NT2/D1 (cell line): Measurements from ENCODE around the gene RNF214.
"Not testable (repeated sequence)": the region's sequence is repeated elsewhere in the genome, so short reads cannot be mapped to it uniquely, and the experiment has no call there.

Source experiments
- DNase-seq: peaks from one replicate; pipeline ENCODE4 v3.0.0-alpha.2; 2011; ENCODE audit warnings: low read depth, low spot score
- H3K27me3 ChIP-seq: 2 replicates; pipeline ENCODE4 v1.6.0; 2011; ENCODE audit warnings: mild to moderate bottlenecking; ENCODE audit not compliant: insufficient read length, insufficient read depth
- H3K36me3 ChIP-seq: 2 replicates; pipeline ENCODE4 v1.6.1; 2011; ENCODE audit warnings: mild to moderate bottlenecking, low read length, mixed read lengths; ENCODE audit not compliant: insufficient read depth, insufficient read length
- H3K4me1 ChIP-seq: 2 replicates; pipeline ENCODE4 v1.5.1; 2011; ENCODE audit not compliant: insufficient read depth, insufficient read length
- H3K4me3 ChIP-seq: 2 replicates; pipeline ENCODE4 v1.5.1; 2011; ENCODE audit warnings: low read depth; ENCODE audit not compliant: insufficient read length
- H3K9ac ChIP-seq: 2 replicates; pipeline ENCODE4 v1.6.0; 2011; ENCODE audit warnings: low read depth; ENCODE audit not compliant: insufficient read length
- H3K9me3 ChIP-seq: 2 replicates; pipeline ENCODE4 v1.5.1; 2011; ENCODE audit warnings: mild to moderate bottlenecking, low read length; ENCODE audit not compliant: insufficient read depth
- SUZ12 ChIP-seq: IDR thresholded peaks from 2 replicates; pipeline ENCODE4 v1.6.1; 2011; ENCODE audit not compliant: insufficient read length, insufficient read depth; ENCODE audit errors: extremely low read depth
- YY1 ChIP-seq: IDR thresholded peaks from 2 replicates; pipeline ENCODE4 v1.6.1; 2011; ENCODE audit not compliant: insufficient read length, insufficient read depth
- ZNF274 ChIP-seq: IDR thresholded peaks from 2 replicates; pipeline ENCODE4 v1.6.1; 2011; ENCODE audit warnings: mild to moderate bottlenecking, low read depth, low read length

RNF214 gene

DNA sequence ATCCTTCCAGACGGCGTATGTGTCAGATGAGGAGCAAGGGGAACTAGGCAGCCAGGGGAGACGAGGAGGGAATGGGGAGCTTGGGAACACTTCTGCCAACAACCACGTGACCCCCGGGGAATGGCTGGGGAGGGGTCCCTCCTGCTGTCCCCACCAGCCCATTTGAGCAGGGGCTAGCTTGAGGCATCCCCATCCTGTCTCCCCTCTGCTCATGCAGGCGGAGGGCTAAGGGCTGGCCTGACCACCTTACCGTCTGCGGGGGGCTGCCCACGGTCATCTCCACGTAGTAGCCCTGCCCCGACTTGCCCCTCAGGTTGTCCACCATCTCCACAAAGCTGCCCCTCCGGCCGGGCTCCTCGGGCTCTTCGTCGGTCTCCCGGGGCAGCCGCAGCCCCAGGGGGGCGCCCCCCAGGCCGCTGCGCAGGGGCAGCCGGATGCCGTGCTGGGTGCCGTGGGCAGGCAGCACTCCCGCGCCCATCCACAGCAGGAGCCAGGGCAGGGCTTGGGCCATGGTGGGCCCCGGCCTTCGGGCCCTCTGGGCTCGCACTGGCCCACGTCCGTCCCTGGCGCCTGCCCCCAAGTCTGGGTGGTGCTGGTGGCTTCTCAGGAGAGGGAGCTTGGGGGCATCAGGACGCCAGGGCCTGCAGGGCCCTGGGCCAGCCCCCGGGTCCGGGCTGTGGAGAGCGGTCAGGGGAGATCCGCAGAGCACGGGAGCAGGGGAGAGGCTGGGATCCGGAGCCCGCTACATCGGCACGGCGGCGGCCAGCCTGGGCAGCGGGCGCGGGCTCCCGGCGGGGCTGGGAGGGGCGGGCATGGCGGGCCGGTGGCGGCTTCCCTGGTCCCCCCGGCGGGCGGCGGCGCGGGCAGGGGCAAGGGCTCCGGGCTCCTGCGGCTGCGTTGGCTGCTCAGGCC, 83.1 kb downstream of the RNF214 start:
- Histone ChIP-seq H3K4me3 (peak overlapping the region; percentile 58), H3K9ac (peak overlapping the region; percentile 82), H3K4me1 (peaks cover 6% of the 10 kb centered on the region), H3K36me3 (no peaks in the 10 kb centered on the region), H3K27me3 (no peaks in the 10 kb centered on the region), H3K9me3 (no peaks in the 10 kb centered on the region)
- no peak for DNase-seq
- TF ChIP-seq SUZ12 (no peak), ZNF274 (no peak), YY1 (no peak)

DNA sequence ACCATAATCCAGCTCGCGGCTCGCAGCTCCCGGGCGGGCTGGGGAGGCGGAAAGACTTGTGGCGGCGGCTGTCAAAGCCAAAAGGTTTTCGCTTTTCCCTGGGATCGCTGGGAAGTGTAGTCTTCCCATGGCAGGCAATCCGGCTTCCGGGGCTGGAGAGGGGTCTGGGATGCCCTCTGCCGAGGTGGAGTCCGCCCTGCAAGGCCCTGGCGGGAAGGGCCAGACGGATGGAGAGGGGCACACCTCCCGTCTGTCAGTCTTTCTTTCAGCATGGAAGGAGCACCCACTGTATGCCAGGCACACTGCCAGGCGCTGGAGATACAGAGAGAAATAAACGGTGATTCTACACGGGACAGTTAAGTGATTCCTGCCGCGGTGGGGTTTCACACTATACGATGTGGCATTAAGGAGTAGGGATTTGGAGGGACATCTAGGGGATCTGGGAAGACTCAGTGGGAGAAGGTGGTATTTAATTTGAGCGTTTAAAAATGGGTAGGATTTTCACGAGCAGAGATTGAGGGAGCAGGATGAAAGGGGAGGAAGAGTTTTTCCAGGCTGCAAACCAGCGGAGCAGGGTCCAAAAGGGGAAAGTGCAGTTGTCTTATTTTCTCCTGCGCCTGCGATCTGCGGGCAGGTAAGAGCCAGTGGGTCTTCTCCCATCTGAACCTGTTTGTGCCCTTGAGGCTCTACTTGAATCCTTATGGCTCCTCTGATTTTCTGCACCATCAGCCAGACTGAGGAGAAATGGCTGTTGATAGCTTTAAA, 83.9 kb downstream of the RNF214 start, which contains the start of gene BACE1:
TSS of gene BACE1 (minus strand) at position 60 of the 765 bp plus-strand sequence. CDS start 461 bp downstream, outside the sequence.
- Histone ChIP-seq H3K4me3 (peak within 1 kb of the TSS; percentile 58), H3K9ac (peak within 1 kb of the TSS; percentile 82), H3K9me3 (no peaks in the 10 kb centered on the region), H3K27me3 (no peaks in the 10 kb centered on the region), H3K36me3 (no peaks in the 10 kb centered on the region), H3K4me1 (peaks cover 6% of the 10 kb centered on the region)
- TF ChIP-seq ZNF274 (no peak), YY1 (no peak), SUZ12 (no peak)
- peak; percentile 89 for DNase-seq

DNA sequence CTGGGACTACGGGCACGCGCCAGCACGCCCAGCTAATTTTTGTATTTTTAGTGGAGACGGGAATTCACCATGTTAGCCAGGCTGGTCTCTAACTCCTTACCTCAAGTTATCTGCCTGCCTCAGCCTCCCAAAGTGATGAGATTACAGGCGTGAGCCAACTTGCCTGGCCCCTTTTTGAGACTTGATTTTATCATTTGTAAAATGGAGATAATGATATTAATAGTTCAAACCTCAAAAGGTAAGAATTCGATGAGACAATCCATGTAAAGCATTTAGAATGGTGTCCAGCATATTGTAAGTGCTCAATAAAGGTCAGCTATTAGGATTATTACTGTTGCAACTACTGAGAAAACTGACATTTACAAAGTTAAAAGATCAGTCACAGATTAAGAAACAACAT, 86.3 kb downstream of the RNF214 start:
- H3K9me3 ChIP-seq, result no peaks in the 10 kb centered on the region
- H3K36me3 ChIP-seq, result no peaks in the 10 kb centered on the region
- TF ChIP-seq YY1 (no peak), ZNF274 (no peak), SUZ12 (no peak)
- no peak for DNase-seq
- no peak overlapping the region for H3K9ac ChIP-seq
- no peaks in the 10 kb centered on the region for H3K27me3 ChIP-seq
- H3K4me3 ChIP-seq, result no peak overlapping the region
- peaks cover 6% of the 10 kb centered on the region for H3K4me1 ChIP-seq

DNA sequence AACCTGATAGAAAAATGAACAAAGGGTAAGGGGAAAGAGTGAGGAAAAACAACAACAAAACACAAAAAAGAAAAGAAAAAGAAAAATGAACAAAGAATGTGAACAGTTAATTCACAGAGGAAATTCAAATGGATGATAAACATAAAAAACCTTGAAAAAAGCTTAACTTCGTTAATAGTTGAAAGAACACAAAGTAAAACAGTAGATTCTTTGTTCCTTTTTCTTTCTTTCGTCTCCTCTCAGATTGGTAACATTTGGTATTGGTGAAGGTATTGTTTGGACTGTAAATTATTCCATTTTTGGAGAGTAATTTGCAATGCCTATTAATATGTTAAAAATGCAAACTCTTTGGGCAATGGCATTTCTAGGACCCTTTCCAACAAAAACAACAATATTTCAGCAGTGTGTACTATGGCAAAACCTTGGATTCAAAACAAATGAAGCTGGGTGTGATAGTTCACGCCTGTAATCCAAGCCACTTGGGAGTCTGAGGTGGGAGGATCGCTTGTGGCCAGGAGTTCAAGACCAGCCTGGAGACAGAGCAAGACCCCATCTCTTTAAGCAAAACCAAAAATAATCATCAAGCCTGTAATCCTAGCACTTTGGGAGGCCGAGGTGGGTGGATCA, 86.9 kb downstream of the RNF214 start:
- Histone ChIP-seq H3K9me3 (no peaks in the 10 kb centered on the region), H3K4me1 (peaks cover 2% of the 10 kb centered on the region), H3K36me3 (no peaks in the 10 kb centered on the region), H3K4me3 (no peak overlapping the region), H3K9ac (no peak overlapping the region), H3K27me3 (no peaks in the 10 kb centered on the region)
- no peak for DNase-seq
- TF ChIP-seq SUZ12, result no peak
- no peak for TF ChIP-seq ZNF274
- TF ChIP-seq YY1, result no peak

DNA sequence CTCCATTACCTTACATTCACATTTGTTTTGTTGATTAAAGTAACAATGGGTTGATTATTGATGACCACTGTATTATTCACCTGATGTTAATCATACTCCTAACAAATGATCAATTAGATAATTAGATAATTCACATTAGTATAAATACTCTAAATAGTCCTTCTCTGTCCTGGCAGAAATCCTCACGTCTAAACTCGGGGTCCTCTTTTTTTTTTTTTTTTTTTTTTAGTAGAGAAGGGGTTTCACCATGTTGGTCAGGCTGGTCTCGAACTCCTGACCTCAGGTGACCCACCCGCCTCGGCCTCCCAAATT, 94.7 kb downstream of the RNF214 start:
- not testable (repeated sequence) for H3K36me3 ChIP-seq, H3K4me3 ChIP-seq, H3K9me3 ChIP-seq, H3K4me1 ChIP-seq, DNase-seq, H3K9ac ChIP-seq, H3K27me3 ChIP-seq

DNA sequence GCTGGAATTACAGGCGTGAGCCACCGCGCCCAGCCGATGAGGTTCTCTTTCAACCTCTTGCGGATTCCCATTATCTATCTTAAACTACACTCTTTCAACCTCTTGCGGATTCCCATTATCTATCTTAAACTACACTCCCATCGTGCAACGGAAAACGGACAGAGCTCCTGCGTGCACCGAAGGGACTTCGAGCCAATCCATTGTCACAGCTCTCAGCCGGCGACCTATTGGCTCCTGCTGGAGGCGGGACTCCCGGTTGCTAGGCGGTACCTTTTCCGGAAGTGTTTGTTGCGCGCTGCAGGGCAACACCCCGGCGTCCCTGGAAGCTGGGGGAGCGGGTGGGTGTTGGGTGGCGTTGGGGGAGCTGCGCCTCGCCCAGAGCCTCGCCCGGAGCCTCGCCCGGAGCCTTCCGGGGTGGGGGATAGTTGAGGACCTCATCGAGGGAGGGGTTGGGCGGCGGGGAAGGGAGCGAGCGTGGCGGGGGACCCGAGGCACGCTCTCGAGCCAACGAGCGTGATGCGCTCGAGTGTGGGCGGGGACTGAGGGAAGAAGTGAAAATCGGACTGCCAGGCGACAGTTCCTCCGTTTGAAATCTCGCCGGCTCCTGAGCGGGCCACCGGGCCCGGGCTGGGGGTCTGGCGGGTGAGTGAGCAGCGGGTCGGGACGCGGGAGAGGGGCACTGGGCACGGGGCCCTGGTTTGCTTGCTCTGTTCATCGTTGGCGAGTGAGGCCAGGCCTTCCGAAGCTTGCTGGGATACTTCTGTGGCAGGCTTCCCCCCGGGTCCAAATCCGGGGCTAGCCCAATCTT, 95.3 kb downstream of the RNF214 start, which contains the start of gene CEP164:
TSS of gene CEP164 (plus strand) at position 288 of the 808 bp plus-strand sequence. CDS start 10,733 bp downstream, outside the sequence.
- Histone ChIP-seq H3K9me3 (no peaks in the 10 kb centered on the region), H3K4me3 (peak within 1 kb of the TSS; percentile 72), H3K9ac (peak within 1 kb of the TSS; percentile 81), H3K27me3 (no peaks in the 10 kb centered on the region), H3K4me1 (peaks cover 2% of the 10 kb centered on the region), H3K36me3 (peaks cover 3% of the 10 kb centered on the region)
- DNase-seq, result peak; percentile 93
- no peak for TF ChIP-seq SUZ12
- no peak for TF ChIP-seq ZNF274
- no peak for TF ChIP-seq YY1
